ENCODE results near the gene CMKLR1. TPM values are rescaled to one million over a fixed set of nuclear protein-coding genes. Genes with fewer than 3 reads are reported as not detected.

The CMKLR1 gene, protein sequence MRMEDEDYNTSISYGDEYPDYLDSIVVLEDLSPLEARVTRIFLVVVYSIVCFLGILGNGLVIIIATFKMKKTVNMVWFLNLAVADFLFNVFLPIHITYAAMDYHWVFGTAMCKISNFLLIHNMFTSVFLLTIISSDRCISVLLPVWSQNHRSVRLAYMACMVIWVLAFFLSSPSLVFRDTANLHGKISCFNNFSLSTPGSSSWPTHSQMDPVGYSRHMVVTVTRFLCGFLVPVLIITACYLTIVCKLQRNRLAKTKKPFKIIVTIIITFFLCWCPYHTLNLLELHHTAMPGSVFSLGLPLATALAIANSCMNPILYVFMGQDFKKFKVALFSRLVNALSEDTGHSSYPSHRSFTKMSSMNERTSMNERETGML
- not detected for total RNA-seq

DNA sequence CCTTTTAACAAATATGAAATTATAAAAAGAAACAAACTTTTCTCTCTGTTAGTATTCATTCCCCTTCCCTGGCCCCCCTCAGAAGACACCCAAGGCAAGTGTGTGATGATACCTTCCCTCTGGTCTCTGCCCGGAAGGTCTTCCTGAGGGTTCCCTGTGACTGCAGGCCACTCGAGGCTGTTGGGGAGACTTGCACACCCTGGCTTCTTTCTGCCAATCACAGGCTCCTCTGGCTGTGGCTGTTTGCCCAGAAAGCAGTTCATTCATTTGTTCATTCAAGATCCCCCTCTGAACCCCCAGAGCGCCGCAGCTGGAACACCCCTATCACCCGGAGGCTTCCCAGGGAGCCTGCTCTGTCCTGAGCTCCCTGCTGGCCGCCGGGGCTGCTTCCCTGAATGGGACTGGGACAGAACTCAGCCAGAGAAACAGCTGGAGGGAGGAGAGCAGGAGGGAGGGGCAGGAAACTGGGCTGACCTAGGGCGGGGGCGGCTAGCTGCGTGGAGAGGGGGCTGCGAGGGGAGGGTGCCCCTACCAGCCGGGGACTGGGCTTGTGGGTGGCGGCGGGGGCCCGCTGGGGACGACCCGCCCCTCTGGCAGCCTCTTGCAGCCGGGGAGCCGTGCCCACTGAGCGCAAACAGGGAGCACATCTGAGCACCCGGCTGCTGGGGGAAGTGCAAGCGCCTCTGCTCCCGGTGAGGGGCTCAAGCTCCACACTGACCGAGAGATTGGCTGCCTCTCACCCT, at the start of gene CMKLR1:
Gene CMKLR1, minus strand, starts transcription at position 397 of the 743 bp plus-strand sequence. CDS start 45,720 bp downstream, outside the sequence.
- H3K27ac Mint-ChIP-seq: no peak within 1 kb of the TSS
- no peaks in the 10 kb centered on the region for H3K9me3 Mint-ChIP-seq
- no peaks in the 10 kb centered on the region for H3K36me3 Mint-ChIP-seq (ENCODE audit: low read depth)
- ATAC-seq (replicated peaks): no peak
- H3K4me1 Mint-ChIP-seq: no peaks in the 10 kb centered on the region
- H3K27me3 Mint-ChIP-seq: peaks cover 31% of the 10 kb centered on the region
- H3K4me3 Mint-ChIP-seq: no peak within 1 kb of the TSS

GRCh38 chr12:108387771-108388170, 48.7 kb upstream of the CMKLR1 start:
- H3K36me3 Mint-ChIP-seq (ENCODE audit: low read depth): no peaks in the 10 kb centered on the region
- ATAC-seq (replicated peaks): no peak

DNA sequence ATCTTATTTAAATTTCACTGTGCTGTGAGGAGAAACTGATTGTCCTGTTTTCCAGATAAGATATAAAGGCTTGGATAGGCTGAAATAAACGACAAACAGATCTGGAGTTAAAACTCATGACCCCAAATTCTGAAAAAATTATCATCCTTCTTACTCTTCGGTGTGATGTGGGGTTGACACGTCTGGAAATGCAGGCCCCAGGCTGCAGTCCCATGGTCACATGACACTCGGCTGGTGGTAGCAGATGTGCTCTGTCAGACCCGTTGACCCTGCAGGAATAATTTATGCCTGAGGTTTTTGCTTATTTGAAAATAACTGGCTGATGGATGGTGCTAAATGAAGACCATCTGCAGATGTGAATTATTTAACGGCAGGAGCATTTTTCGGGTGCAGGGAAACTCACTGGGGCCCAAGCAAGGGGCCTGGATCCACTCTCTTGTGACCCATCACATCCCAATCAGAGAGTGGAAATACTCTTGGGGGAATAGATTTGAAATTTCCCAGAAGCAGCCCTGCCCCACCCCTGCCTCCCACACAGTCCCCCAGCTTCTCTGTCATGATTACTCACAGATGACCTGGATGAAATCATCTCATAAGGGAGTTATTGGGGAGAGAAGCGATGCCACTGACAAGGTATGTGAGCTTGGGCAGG, 47.7 kb upstream of the CMKLR1 start:
- Mint-ChIP-seq H3K27ac (no peak overlapping the region), H3K27me3 (peaks cover 6% of the 10 kb centered on the region), H3K4me3 (no peak overlapping the region), H3K9me3 (no peaks in the 10 kb centered on the region), H3K4me1 (no peaks in the 10 kb centered on the region), H3K36me3 (ENCODE audit: low read depth) (no peaks in the 10 kb centered on the region)
- ATAC-seq (replicated peaks): no peak

More at GRCh38 chr12:108387771-108388170, 48.7 kb upstream of the CMKLR1 start:
- Mint-ChIP-seq H3K4me3 (no peak overlapping the region), H3K27me3 (peaks cover 12% of the 10 kb centered on the region), H3K4me1 (no peaks in the 10 kb centered on the region), H3K9me3 (no peaks in the 10 kb centered on the region), H3K27ac (no peak overlapping the region)

- no peaks in the 10 kb centered on the region for H3K9me3 Mint-ChIP-seq
- no peak overlapping the region for H3K4me3 Mint-ChIP-seq
- no peak overlapping the region for H3K27ac Mint-ChIP-seq
- H3K4me1 Mint-ChIP-seq: no peaks in the 10 kb centered on the region
- no peaks in the 10 kb centered on the region for H3K36me3 Mint-ChIP-seq (ENCODE audit: low read depth)
- no peaks in the 10 kb centered on the region for H3K27me3 Mint-ChIP-seq
- ATAC-seq (replicated peaks): no peak
Observed at GRCh38 chr12:108382437-108382801, 43.3 kb upstream of the CMKLR1 start.

- Mint-ChIP-seq H3K4me3 (no peak overlapping the region), H3K4me1 (no peaks in the 10 kb centered on the region), H3K27ac (no peak overlapping the region), H3K27me3 (no peaks in the 10 kb centered on the region), H3K36me3 (ENCODE audit: low read depth) (no peaks in the 10 kb centered on the region), H3K9me3 (no peaks in the 10 kb centered on the region)
- no peak for ATAC-seq (replicated peaks)
Observed at GRCh38 chr12:108381787-108382436, 42.8 kb upstream of the CMKLR1 start.

DNA sequence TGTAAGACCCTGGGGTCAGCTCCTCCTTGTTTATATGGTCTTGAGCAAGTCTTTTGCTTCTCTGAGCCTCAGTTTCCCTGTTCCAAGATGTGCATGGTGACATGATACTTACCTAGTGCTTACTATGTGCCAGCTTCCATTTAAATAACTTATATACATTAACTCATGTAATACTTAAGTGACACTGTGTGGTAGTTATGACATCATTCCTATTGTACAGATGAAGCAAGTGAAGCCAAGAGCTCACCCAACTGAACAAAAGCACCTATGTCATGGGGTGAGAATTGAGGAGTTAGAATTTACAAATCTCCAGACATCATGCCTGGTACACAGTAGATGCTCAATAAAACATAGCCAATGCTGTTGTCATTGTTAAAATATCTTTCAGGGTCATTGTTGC, 41.3 kb upstream of the CMKLR1 start:
- no peak overlapping the region for H3K4me3 Mint-ChIP-seq
- ATAC-seq (replicated peaks): no peak

DNA sequence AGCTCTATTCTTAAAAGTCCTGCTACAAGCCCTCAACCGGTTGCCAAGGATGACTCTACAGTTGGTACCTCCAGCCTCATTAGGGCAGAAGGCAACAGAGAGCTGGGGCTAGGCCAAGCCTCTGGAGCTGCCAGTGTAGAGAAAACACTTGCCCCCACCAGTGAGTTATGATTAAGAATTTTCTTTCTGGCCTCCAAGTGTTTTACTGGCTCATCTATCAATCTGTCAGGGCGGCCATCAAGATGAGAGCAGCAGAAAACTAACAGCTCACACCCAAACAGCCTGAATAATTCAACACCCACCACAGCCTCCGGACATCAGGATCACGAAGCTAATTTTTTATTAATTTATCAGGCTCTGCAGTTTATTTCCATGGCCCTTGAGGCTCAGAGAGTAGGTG, 40.7 kb upstream of the CMKLR1 start:
- H3K27ac Mint-ChIP-seq: no peak overlapping the region
- ATAC-seq (replicated peaks): no peak
- no peak overlapping the region for H3K4me3 Mint-ChIP-seq
- H3K27me3 Mint-ChIP-seq: peaks cover 4% of the 10 kb centered on the region
- no peaks in the 10 kb centered on the region for H3K4me1 Mint-ChIP-seq
- no peaks in the 10 kb centered on the region for H3K36me3 Mint-ChIP-seq (ENCODE audit: low read depth)
- H3K9me3 Mint-ChIP-seq: peaks cover 4% of the 10 kb centered on the region

More for the DNA sequence above, 41.3 kb upstream of the CMKLR1 start:
- H3K36me3 Mint-ChIP-seq (ENCODE audit: low read depth): no peaks in the 10 kb centered on the region
- H3K9me3 Mint-ChIP-seq: peaks cover 4% of the 10 kb centered on the region
- H3K4me1 Mint-ChIP-seq: no peaks in the 10 kb centered on the region
- H3K27ac Mint-ChIP-seq: no peak overlapping the region
- peaks cover 4% of the 10 kb centered on the region for H3K27me3 Mint-ChIP-seq

- H3K4me1 Mint-ChIP-seq: no peaks in the 10 kb centered on the region
- H3K4me3 Mint-ChIP-seq: no peak overlapping the region
- ATAC-seq (replicated peaks): no peak
- H3K27ac Mint-ChIP-seq: no peak overlapping the region
- no peaks in the 10 kb centered on the region for H3K36me3 Mint-ChIP-seq (ENCODE audit: low read depth)
- H3K9me3 Mint-ChIP-seq: peaks cover 12% of the 10 kb centered on the region
- peaks cover 4% of the 10 kb centered on the region for H3K27me3 Mint-ChIP-seq
Observed at GRCh38 chr12:108378926-108379325, 39.8 kb upstream of the CMKLR1 start.

- no peak for ATAC-seq (replicated peaks)
- Mint-ChIP-seq H3K9me3 (peaks cover 23% of the 10 kb centered on the region), H3K27me3 (peaks cover 10% of the 10 kb centered on the region), H3K36me3 (ENCODE audit: low read depth) (no peaks in the 10 kb centered on the region), H3K4me3 (no peak overlapping the region), H3K27ac (no peak overlapping the region), H3K4me1 (no peaks in the 10 kb centered on the region)
Observed at GRCh38 chr12:108377260-108377659, 38.1 kb upstream of the CMKLR1 start.

DNA sequence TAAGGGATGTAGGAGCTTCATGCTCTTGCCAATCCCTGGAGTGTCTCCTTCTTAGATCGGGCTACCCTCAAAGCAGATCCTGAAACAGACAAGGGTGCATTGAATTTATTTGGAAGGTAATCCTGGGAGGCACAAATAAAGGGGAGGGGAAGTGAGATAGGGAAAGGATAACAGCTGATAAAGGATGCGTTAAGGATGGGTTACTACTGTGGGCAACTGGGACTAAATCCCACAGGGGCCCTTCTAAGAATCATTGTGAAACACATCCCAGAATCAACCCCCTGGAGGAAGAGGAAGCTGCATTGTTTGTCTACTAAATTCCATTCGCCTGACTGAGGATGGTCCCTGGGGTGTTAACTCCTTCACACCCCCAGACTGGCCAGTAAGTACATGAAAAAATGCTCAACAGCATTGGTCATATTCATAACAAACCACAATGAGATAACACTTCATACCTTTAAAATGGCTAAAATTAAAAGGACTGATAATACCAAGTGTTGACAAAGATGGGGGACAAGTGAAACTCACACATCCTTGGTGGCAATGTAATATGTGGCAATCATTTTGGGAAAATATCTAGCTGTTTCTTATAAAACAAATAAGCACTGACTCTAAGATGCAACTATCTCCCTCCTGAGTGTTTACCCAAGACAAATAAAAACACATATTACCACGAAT, 37.0 kb upstream of the CMKLR1 start:
- Mint-ChIP-seq H3K4me1 (no peaks in the 10 kb centered on the region), H3K4me3 (no peak overlapping the region), H3K36me3 (ENCODE audit: low read depth) (no peaks in the 10 kb centered on the region), H3K27ac (no peak overlapping the region), H3K27me3 (peaks cover 16% of the 10 kb centered on the region), H3K9me3 (peaks cover 23% of the 10 kb centered on the region)
- no peak for ATAC-seq (replicated peaks)

DNA sequence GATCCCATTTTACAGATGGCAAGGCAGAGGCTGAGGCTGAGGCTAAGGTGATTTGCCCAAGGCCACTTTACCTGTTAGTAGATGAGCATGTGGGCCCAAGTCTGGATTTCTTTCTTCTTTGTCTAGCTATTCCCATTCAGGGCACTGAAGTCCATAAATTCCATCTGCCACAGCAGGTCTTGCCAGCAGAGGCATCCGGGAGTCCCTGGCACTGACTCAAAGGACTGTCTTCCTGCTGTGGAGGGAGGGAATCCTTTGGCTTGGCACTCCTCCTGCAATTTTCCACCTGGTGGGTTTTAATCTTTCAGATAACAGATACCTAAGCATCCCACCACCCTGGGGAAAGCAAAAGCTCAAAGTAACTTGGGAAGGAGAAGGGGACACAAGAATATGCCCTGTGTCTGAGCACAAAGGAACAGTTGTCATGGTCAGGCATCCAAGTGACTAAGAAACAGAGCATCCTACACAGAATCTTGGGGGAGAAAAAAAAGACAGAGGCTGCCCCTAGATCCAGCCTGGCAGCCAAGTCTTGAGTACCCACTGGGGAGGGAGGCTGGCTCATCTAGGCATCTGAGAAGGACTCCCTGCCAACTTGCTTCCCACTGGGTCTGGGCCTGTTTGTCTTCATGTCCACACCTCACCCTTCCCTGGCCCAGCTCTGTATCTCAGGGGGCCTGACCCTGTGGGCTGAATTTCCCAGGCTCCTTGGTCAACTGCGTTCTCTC, 35.6 kb upstream of the CMKLR1 start:
- H3K27ac Mint-ChIP-seq: no peak overlapping the region
- H3K9me3 Mint-ChIP-seq: peaks cover 23% of the 10 kb centered on the region
- H3K27me3 Mint-ChIP-seq: peaks cover 16% of the 10 kb centered on the region
- H3K4me1 Mint-ChIP-seq: no peaks in the 10 kb centered on the region
- no peak for ATAC-seq (replicated peaks)
- H3K36me3 Mint-ChIP-seq (ENCODE audit: low read depth): no peaks in the 10 kb centered on the region
- no peak overlapping the region for H3K4me3 Mint-ChIP-seq

GRCh38 chr12:108373111-108373510, 34.0 kb upstream of the CMKLR1 start:
- no peak for ATAC-seq (replicated peaks)

DNA sequence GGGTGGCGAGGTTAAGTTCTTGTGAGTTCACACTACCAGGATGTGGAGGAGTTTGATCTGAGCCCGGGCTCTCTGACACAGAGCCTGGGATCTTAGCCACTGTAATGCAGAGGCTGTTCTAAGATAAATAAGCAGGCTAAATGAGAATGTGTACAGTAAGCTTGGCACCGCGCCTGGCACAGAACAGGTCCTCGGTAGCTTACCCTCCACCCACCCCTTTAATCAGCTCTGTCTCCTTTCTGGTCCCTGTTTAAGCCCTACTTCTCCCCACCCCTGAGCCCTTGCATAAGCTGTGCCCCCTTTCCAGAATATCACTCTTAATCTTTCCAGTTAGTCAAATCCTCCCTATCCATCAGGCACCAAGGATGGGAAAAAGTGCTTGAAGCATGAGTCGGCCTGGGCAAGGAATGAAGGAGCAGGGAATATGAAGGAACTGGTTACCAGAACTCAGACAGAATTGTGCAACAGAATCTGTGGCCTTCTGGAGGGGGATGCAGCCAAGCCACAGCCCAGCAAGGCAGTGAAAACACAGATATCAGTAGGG, 32.8 kb upstream of the CMKLR1 start:
- H3K9me3 Mint-ChIP-seq: peaks cover 23% of the 10 kb centered on the region
- peaks cover 16% of the 10 kb centered on the region for H3K27me3 Mint-ChIP-seq
- H3K27ac Mint-ChIP-seq: no peak overlapping the region
- H3K36me3 Mint-ChIP-seq (ENCODE audit: low read depth): no peaks in the 10 kb centered on the region
- H3K4me1 Mint-ChIP-seq: no peaks in the 10 kb centered on the region
- H3K4me3 Mint-ChIP-seq: no peak overlapping the region
- no peak for ATAC-seq (replicated peaks)

More at GRCh38 chr12:108373111-108373510, 34.0 kb upstream of the CMKLR1 start:
- Mint-ChIP-seq H3K27ac (no peak overlapping the region), H3K27me3 (peaks cover 16% of the 10 kb centered on the region), H3K9me3 (peaks cover 23% of the 10 kb centered on the region), H3K36me3 (ENCODE audit: low read depth) (no peaks in the 10 kb centered on the region), H3K4me1 (no peaks in the 10 kb centered on the region), H3K4me3 (no peak overlapping the region)
